ENCODE data around the gene ZBP1.

DNA sequence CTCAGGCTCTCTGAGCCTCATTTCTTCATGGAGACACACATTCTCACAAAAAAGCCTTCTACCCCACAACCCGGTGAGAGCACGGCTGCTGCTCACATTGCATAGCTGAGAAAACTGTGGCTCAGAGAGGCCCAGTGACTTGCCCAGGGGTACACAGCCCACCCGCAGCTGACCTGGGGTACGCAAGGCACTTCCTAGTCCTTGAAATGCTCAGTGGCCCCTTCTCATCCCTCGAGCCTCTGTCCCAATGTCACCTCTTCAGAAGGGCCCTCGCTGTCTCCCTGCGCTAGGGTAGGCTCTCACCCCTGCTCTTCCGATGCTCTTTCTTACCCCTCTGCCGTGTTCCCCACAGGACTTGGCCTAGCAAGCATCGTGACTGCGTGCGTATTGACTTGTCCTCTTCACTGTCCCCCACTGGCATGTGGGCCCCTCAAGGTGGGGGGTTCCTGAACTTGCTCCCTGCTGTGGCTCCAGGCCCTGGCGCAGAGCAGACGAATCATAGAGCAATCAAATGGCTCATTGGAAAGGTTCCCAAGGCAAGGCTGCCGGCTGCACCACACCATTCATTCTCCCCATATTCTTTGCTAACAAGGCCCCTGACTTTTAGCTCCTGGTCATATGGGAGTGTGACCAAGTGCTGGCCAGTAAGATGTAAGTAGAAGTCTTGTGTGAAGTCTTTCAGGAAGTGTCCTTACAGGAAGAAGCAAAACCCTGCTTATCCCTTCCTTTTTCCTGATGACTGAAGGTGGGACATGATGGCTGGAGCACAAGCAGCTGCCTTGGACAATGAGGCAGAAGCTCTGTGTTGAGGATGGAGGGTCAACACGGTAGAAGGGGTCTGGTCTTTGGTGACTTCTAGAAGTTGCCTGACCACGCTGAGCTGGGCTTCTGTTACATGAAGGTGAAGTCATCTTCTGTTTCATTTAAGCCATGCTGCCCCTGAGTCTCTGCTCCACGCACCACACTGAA, 36.7 kb downstream of the ZBP1 start:
- TF ChIP-seq, protein P1, sequence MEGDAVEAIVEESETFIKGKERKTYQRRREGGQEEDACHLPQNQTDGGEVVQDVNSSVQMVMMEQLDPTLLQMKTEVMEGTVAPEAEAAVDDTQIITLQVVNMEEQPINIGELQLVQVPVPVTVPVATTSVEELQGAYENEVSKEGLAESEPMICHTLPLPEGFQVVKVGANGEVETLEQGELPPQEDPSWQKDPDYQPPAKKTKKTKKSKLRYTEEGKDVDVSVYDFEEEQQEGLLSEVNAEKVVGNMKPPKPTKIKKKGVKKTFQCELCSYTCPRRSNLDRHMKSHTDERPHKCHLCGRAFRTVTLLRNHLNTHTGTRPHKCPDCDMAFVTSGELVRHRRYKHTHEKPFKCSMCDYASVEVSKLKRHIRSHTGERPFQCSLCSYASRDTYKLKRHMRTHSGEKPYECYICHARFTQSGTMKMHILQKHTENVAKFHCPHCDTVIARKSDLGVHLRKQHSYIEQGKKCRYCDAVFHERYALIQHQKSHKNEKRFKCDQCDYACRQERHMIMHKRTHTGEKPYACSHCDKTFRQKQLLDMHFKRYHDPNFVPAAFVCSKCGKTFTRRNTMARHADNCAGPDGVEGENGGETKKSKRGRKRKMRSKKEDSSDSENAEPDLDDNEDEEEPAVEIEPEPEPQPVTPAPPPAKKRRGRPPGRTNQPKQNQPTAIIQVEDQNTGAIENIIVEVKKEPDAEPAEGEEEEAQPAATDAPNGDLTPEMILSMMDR (IDR thresholded peaks at IDR 0.05) = no peak
- TF ChIP-seq POLR2A (IDR thresholded peaks at IDR 0.05) (no peak), POLR2AphosphoS5 (IDR thresholded peaks at IDR 0.05) (no peak), EP300 (IDR thresholded peaks at IDR 0.05) (no peak)
